Measurements from ENCODE around the gene ARHGDIG.

GRCh38 chr16:282491-282890 lies 2.1 kb downstream of the ARHGDIG start:
- TF ChIP-seq EP300 (IDR thresholded peaks at IDR 0.05), result no peak
- TF ChIP-seq, protein P1, sequence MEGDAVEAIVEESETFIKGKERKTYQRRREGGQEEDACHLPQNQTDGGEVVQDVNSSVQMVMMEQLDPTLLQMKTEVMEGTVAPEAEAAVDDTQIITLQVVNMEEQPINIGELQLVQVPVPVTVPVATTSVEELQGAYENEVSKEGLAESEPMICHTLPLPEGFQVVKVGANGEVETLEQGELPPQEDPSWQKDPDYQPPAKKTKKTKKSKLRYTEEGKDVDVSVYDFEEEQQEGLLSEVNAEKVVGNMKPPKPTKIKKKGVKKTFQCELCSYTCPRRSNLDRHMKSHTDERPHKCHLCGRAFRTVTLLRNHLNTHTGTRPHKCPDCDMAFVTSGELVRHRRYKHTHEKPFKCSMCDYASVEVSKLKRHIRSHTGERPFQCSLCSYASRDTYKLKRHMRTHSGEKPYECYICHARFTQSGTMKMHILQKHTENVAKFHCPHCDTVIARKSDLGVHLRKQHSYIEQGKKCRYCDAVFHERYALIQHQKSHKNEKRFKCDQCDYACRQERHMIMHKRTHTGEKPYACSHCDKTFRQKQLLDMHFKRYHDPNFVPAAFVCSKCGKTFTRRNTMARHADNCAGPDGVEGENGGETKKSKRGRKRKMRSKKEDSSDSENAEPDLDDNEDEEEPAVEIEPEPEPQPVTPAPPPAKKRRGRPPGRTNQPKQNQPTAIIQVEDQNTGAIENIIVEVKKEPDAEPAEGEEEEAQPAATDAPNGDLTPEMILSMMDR (IDR thresholded peaks at IDR 0.05), result no peak
